Measurements from ENCODE around the gene GNG5.

- TF ChIP-seq CTCF (IDR thresholded peaks at IDR 0.05; ENCODE audit: extremely low read depth in 1 of 2, insufficient read depth in 1 of 2, low read depth in 1 of 2, low read length in 2 of 2) (no peak), POLR2AphosphoS5 (IDR thresholded peaks at IDR 0.05; ENCODE audit: insufficient read depth, low read depth, low read length) (no peak), EZH2 (IDR thresholded peaks at IDR 0.05; ENCODE audit: borderline replicate concordance, low read depth, low read length, severe bottlenecking) (no peak), MAX (IDR thresholded peaks at IDR 0.05; ENCODE audit: insufficient read depth, insufficient read length) (no peak), POLR2A (IDR thresholded peaks at IDR 0.05; ENCODE audit: low read depth, low read length) (no peak), FOS (IDR thresholded peaks at IDR 0.05; ENCODE audit: borderline replicate concordance, insufficient read depth, low read length) (no peak)
Measured at GRCh38 chr1:84538599-84538998, 32.2 kb upstream of the GNG5 start.
